Left ventricle myocardium inferior (tissue), 1 donor: ENCODE data around the gene KNCN. TPM values are rescaled to one million over a fixed set of nuclear protein-coding genes. Genes with fewer than 3 reads are reported as not detected.

Source experiments
- total RNA-seq: library from RNA; stranded (reverse); fragmentation: NEBNext Ultra II Directional; extraction: Animal tissue kit (Norgen Biotek cat#: 25700); gene quantifications from one replicate; pipeline ENCODE4 v1.2.1, GENCODE V29; 2021
- donor health status: DM: no; HTN: yes; CAD: no; lungs with severe emphysema.

KNCN gene
- total RNA-seq, 1 donor from 2014 or later, result not detected

Other genes starting within 250 kb of the KNCN start
- gene LRRC41, start 248.0 kb downstream of the KNCN start, total RNA-seq, result 38.8 TPM
- 1,085 TPM for gene UQCRH, start 247.9 kb downstream of the KNCN start, total RNA-seq
- 14.1 TPM for gene NSUN4, start 210.8 kb downstream of the KNCN start, total RNA-seq
- 2.8 TPM for gene FAAH, start 157.3 kb downstream of the KNCN start, total RNA-seq
- not detected for gene DMBX1, start 61.8 kb downstream of the KNCN start, total RNA-seq
- gene MKNK1, start 52.6 kb upstream of the KNCN start, total RNA-seq, result 43.5 TPM
- gene MOB3C, start 65.2 kb upstream of the KNCN start, total RNA-seq, result 12.8 TPM
- 235 TPM for gene ATPAF1, start 116.7 kb upstream of the KNCN start, total RNA-seq
- gene TEX38, start 120.2 kb upstream of the KNCN start, total RNA-seq, result 0.22 TPM
- gene EFCAB14, start 167.5 kb upstream of the KNCN start, total RNA-seq, result 59.0 TPM
- 11.5 TPM for gene CYP4B1, start 247.4 kb upstream of the KNCN start, total RNA-seq